ENCODE measurements around the gene SLC22A7. TPM values are rescaled to one million over a fixed set of nuclear protein-coding genes. Genes with fewer than 3 reads are reported as not detected.

Gene SLC22A7, protein sequence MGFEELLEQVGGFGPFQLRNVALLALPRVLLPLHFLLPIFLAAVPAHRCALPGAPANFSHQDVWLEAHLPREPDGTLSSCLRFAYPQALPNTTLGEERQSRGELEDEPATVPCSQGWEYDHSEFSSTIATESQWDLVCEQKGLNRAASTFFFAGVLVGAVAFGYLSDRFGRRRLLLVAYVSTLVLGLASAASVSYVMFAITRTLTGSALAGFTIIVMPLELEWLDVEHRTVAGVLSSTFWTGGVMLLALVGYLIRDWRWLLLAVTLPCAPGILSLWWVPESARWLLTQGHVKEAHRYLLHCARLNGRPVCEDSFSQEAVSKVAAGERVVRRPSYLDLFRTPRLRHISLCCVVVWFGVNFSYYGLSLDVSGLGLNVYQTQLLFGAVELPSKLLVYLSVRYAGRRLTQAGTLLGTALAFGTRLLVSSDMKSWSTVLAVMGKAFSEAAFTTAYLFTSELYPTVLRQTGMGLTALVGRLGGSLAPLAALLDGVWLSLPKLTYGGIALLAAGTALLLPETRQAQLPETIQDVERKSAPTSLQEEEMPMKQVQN
- not detected for total RNA-seq

GRCh38 chr6:43297644-43298564 is at the start of gene SLC22A7:
Gene SLC22A7, plus strand, starts transcription at chr6:43298260. Its CDS starts 99 bp downstream, at chr6:43298359.
- DNase-seq (no peak), ATAC-seq (ENCODE audit: low read depth) (no peak)
- no peak within 1 kb of the TSS for H3K4me3 Mint-ChIP-seq
- H3K27me3 Mint-ChIP-seq, result peaks cover 7% of the 10 kb centered on the region
- no peaks in the 10 kb centered on the region for H3K36me3 Mint-ChIP-seq
- H3K9me3 Mint-ChIP-seq, result no peaks in the 10 kb centered on the region
- POLR2A ChIA-PET, result no interaction called here
- H3K27ac Mint-ChIP-seq, result no peak within 1 kb of the TSS
- peaks cover 2% of the 10 kb centered on the region for H3K4me1 Mint-ChIP-seq

GRCh38 chr6:43248791-43249190 is 49.3 kb upstream of the SLC22A7 start:
- Mint-ChIP-seq H3K27me3 (peaks cover 28% of the 10 kb centered on the region), H3K36me3 (no peaks in the 10 kb centered on the region), H3K9me3 (no peaks in the 10 kb centered on the region), H3K27ac (no peak overlapping the region), H3K4me1 (peaks cover 7% of the 10 kb centered on the region), H3K4me3 (no peak overlapping the region)
- POLR2A ChIA-PET, result no interaction called here
- ATAC-seq (ENCODE audit: low read depth) (no peak), DNase-seq (no peak)

DNA sequence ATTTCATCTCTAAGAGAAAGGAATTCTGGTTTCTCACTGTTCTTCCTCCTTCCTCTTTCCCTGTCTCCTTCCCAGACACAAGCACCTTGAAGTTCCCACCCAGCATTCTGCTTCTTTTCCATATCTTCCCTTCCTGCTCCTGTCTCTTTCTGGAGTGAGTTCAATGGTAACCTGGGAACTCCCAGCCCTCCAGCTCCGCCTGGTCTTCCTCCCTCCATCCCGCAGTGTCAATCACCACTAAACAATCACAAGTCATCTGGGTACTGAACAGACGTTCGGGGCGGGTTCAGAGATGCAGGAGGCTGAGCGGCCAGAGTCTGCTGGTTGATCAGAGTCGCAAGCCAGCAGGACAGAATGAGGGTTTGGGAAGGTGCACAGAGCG is 47.1 kb upstream of the SLC22A7 start:
- POLR2A ChIA-PET, result no interaction called here
- Mint-ChIP-seq H3K27me3 (peaks cover 28% of the 10 kb centered on the region), H3K4me1 (peaks cover 7% of the 10 kb centered on the region), H3K36me3 (no peaks in the 10 kb centered on the region), H3K9me3 (no peaks in the 10 kb centered on the region), H3K4me3 (no peak overlapping the region), H3K27ac (no peak overlapping the region)
- ATAC-seq (ENCODE audit: low read depth) (no peak), DNase-seq (no peak)

DNA sequence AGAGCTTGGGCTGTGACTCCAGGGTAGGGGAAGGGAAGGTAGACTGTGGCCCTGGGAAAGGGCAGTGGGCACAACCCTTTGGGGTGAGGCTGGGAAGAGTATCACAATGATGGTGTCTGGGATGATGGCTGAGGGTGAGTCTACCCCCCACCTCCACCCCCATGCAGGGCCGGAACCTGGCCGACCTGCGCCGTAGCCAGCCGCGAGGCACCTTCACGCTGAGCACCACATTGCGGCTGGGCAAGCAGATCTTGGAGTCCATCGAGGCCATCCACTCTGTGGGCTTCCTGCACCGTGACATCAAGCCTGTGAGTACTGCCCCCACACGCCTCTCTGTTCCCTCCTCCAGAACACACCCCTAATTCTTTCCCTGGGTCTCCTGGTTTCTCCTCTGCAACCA is 44.7 kb upstream of the SLC22A7 start:
- peaks cover 3% of the 10 kb centered on the region for H3K4me1 Mint-ChIP-seq

GRCh38 chr6:43254138-43254817 is 43.8 kb upstream of the SLC22A7 start:
- POLR2A ChIA-PET, result no interaction called here
- ATAC-seq (ENCODE audit: low read depth), result no peak
- peaks cover 3% of the 10 kb centered on the region for H3K4me1 Mint-ChIP-seq
- H3K27me3 Mint-ChIP-seq, result peaks cover 22% of the 10 kb centered on the region
- no peak overlapping the region for H3K27ac Mint-ChIP-seq
- no peak for DNase-seq
- no peaks in the 10 kb centered on the region for H3K9me3 Mint-ChIP-seq
- no peak overlapping the region for H3K4me3 Mint-ChIP-seq
- H3K36me3 Mint-ChIP-seq, result no peaks in the 10 kb centered on the region

More for the DNA sequence above, 44.7 kb upstream of the SLC22A7 start:
- POLR2A ChIA-PET, result no interaction called here
- Mint-ChIP-seq H3K36me3 (no peaks in the 10 kb centered on the region), H3K9me3 (no peaks in the 10 kb centered on the region), H3K27ac (no peak overlapping the region), H3K27me3 (peaks cover 25% of the 10 kb centered on the region), H3K4me3 (no peak overlapping the region)
- ATAC-seq (ENCODE audit: low read depth) (no peak), DNase-seq (no peak)

GRCh38 chr6:43254846-43255245 is 43.2 kb upstream of the SLC22A7 start:
- no peaks in the 10 kb centered on the region for H3K36me3 Mint-ChIP-seq
- POLR2A ChIA-PET, result no interaction called here
- peaks cover 19% of the 10 kb centered on the region for H3K27me3 Mint-ChIP-seq
- H3K4me3 Mint-ChIP-seq, result no peak overlapping the region
- peaks cover 3% of the 10 kb centered on the region for H3K4me1 Mint-ChIP-seq
- H3K9me3 Mint-ChIP-seq, result no peaks in the 10 kb centered on the region
- DNase-seq (no peak), ATAC-seq (ENCODE audit: low read depth) (no peak)
- H3K27ac Mint-ChIP-seq, result peak overlapping the region; percentile 20

- H3K4me1 Mint-ChIP-seq, result peaks cover 3% of the 10 kb centered on the region
- H3K27me3 Mint-ChIP-seq, result peaks cover 23% of the 10 kb centered on the region
- no peak for DNase-seq
- no peak overlapping the region for H3K4me3 Mint-ChIP-seq
- no peak overlapping the region for H3K27ac Mint-ChIP-seq
- no peak for ATAC-seq (ENCODE audit: low read depth)
- no peaks in the 10 kb centered on the region for H3K36me3 Mint-ChIP-seq
- POLR2A ChIA-PET, result no interaction called here
- H3K9me3 Mint-ChIP-seq, result no peaks in the 10 kb centered on the region
Observed at GRCh38 chr6:43255408-43256054, 42.5 kb upstream of the SLC22A7 start.

DNA sequence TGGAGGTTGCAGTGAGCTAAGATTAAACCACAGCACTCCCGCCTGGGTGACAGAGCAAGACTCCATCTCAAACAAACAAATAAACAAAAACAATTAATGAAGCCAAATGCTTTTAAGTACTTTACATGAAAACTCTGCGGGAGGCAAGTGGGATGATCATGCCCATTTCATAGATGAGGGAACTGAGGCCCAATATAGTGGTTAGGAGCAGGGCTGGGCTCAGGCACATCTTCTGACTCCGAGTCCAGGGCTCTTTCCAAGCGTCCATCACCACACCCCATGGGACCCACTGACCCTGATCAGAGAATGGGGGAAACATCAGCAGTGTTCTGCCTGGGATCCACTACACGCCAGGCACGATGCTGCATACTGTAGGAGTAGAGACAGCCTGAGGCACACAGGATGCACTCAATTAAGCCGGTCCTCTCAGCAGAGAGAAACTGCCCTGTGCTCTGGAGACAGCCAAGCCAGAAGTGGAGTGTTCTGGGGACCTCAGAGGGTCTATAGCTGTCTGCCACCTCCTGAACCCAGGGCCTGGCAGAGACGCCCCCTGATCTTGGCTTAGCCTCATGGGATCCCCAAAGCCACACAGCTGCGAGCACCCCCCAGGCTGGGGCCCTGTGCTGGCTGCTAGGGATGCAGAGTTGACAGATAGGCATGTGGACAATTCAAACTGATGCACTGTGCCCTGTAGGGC is 41.2 kb upstream of the SLC22A7 start:
- DNase-seq (no peak), ATAC-seq (ENCODE audit: low read depth) (no peak)
- Mint-ChIP-seq H3K27ac (no peak overlapping the region), H3K4me1 (no peaks in the 10 kb centered on the region), H3K36me3 (no peaks in the 10 kb centered on the region), H3K9me3 (no peaks in the 10 kb centered on the region), H3K4me3 (no peak overlapping the region), H3K27me3 (peaks cover 11% of the 10 kb centered on the region)
- POLR2A ChIA-PET, result interaction anchor here (0.5 kb wide), 1 partner anchor 158 kb away, joined by 4 read pairs; no protein-coding TSS in a partner anchor

DNA sequence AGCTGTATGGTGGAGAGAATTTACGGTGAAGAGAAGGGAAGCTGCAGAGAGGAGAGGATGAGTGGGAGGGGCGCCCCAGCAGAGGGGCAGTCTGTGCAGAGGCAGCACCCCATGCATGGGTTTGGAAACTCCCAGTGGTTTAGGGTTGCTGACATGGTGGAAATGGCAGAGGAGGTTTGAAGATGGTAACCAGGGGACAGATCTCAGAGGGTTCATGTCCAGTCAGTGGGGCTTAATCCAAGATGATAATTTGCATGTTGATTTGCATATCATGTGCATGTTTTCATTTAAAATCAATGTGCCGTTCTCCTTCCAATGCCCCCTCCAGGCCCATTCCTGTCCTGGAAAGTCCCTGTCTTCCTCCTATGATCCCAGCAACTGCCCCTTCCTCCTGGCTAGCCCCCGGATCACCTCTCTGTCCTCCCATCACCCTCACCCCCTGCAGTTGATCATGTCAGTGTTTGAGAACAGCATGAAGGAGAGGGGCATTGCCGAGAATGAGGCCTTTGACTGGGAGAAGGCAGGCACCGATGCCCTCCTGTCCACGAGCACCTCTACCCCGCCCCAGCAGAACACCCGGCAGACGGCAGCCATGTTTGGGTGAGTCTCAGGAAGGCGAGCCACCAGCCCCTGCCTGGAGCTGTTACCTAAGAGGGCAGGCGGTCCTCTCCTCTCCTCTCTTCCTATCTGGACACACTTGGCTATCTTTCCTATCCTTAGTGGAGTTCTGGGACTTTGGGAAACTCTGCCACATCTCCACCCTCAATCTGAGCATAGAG is 40.5 kb upstream of the SLC22A7 start:
- H3K27me3 Mint-ChIP-seq, result peaks cover 11% of the 10 kb centered on the region
- H3K27ac Mint-ChIP-seq, result no peak overlapping the region
- H3K9me3 Mint-ChIP-seq, result no peaks in the 10 kb centered on the region
- H3K4me3 Mint-ChIP-seq, result no peak overlapping the region
- no peaks in the 10 kb centered on the region for H3K36me3 Mint-ChIP-seq
- POLR2A ChIA-PET, result interaction anchor here (0.5 kb wide), 1 partner anchor 157 kb away, joined by 4 read pairs; no protein-coding TSS in a partner anchor
- H3K4me1 Mint-ChIP-seq, result no peaks in the 10 kb centered on the region
- DNase-seq, result no peak
- no peak for ATAC-seq (ENCODE audit: low read depth)

DNA sequence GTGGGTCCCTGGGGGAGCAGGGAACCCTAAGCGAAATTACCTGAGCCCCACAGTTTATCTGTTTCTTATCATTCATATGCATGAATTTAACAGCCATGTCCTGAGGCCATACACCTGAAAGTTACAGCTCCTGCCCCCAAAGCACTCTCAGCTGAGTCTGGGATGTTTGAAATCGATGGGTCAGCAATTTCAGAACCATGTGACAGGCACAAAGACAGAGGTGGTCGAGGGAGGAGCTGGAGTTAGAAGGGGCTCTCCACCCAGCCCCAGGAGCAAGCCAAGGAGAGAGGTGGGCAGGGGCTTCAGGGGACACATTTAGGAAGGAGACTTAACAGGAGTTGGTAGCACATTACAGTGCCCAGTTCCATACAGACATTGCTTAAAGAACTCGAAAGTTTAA is 39.9 kb upstream of the SLC22A7 start:
- H3K27ac Mint-ChIP-seq, result no peak overlapping the region
- H3K36me3 Mint-ChIP-seq, result no peaks in the 10 kb centered on the region
- no peak overlapping the region for H3K4me3 Mint-ChIP-seq
- POLR2A ChIA-PET, result interaction anchor here (1.1 kb wide), 1 partner anchor 21 kb away, joined by 3 read pairs; no protein-coding TSS in a partner anchor
- DNase-seq (no peak), ATAC-seq (ENCODE audit: low read depth) (no peak)
- H3K4me1 Mint-ChIP-seq, result no peaks in the 10 kb centered on the region
- no peaks in the 10 kb centered on the region for H3K9me3 Mint-ChIP-seq
- H3K27me3 Mint-ChIP-seq, result peaks cover 6% of the 10 kb centered on the region

GRCh38 chr6:43258807-43259686 is 39.0 kb upstream of the SLC22A7 start:
- no peaks in the 10 kb centered on the region for H3K9me3 Mint-ChIP-seq
- ATAC-seq (ENCODE audit: low read depth) (no peak), DNase-seq (no peak)
- H3K4me1 Mint-ChIP-seq, result no peaks in the 10 kb centered on the region
- no peak overlapping the region for H3K27ac Mint-ChIP-seq
- POLR2A ChIA-PET, result interaction anchor here (1.1 kb wide), 1 partner anchor 20 kb away, joined by 3 read pairs; no protein-coding TSS in a partner anchor
- H3K36me3 Mint-ChIP-seq, result no peaks in the 10 kb centered on the region
- H3K27me3 Mint-ChIP-seq, result peaks cover 6% of the 10 kb centered on the region
- no peak overlapping the region for H3K4me3 Mint-ChIP-seq
